Measurements from ENCODE around the gene IL18RAP.

Gene IL18RAP

GRCh38 chr2:102422910-102423309, at the start of gene IL18RAP:
TSS of gene IL18RAP (plus strand) at chr2:102423160. CDS start at chr2:102423278, 118 bp downstream.
- DNase-seq, result no peak

- no peak for DNase-seq
Measured at GRCh38 chr2:102376052-102376591, 46.8 kb upstream of the IL18RAP start.

GRCh38 chr2:102383722-102384121, 39.2 kb upstream of the IL18RAP start:
- no peak for DNase-seq

- no peak for DNase-seq
Measured at GRCh38 chr2:102385522-102385921, 37.4 kb upstream of the IL18RAP start.

- DNase-seq, result no peak
Measured at GRCh38 chr2:102386004-102386403, 37.0 kb upstream of the IL18RAP start.

DNA sequence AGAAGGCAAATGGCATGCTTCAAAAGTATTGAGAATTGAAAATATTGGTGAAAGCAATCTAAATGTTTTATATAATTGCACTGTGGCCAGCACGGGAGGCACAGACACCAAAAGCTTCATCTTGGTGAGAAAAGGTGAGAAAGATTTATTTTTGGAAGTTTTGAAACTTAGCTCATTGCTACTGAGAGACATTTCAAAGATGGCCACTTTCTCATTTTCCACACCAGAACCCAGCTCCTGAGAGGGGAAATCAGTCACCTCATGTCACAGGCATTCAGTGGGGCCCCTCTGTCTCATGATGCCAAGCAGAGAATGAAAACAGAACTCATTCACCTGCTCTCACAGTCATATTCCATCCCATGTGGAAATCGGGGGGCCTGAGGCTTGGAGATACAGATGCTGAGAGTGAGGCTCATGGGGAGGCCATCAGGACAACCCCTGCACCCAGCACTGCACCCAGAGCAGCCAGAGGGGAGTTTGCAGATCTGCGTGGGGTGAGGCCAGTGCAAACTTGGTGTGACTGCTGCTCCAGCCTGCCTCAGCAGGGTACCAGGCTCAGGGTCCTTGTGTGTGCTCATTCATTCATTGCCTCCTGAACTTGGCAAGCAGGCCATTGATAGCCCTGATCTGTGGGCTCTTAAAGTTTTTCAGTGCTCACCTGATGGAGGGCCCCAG, 36.0 kb upstream of the IL18RAP start:
- DNase-seq, result no peak

DNA sequence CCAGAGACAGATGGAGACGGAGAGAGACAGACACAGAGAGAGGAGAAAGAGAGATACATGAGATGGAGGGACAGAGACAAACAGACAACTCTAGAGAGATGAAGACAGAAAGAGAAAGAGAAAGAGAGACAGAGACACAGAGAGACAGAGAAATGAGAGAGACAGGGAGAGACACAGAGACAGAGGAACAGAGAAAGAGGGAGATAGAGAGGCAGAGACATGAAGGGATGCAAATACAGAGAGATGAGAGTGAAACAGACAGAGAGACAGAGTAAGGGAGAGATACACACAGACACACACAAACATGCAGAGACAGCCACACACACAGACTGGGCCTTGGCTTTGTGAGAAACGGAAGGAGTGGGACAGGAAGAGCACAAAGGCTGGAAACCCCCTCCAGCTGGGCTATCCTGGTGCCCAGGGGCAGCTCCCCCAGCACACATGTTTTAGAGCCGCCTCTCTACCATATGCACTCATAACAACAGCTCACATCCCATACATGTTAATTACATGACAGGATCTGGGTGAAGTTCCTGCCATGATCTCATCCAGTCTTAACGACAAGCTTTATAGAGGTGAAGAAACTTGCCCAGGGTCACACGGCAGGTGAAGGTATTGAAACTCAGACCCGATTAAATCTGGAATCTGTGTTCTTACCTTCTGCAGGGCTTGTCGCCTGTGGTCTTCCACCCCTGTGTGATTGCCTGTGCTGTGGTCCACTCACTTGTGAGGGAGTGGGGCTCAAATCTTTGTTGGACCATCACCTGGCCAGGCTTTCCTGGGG, 35.0 kb upstream of the IL18RAP start:
- no peak for DNase-seq

GRCh38 chr2:102391565-102391964, 31.4 kb upstream of the IL18RAP start:
- no peak for DNase-seq

GRCh38 chr2:102392096-102392495, 30.9 kb upstream of the IL18RAP start:
- DNase-seq, result no peak

GRCh38 chr2:102392942-102393341, 30.0 kb upstream of the IL18RAP start:
- no peak for DNase-seq

- no peak for DNase-seq
Measured at GRCh38 chr2:102396012-102396411, 26.9 kb upstream of the IL18RAP start.

GRCh38 chr2:102397209-102397608, 25.8 kb upstream of the IL18RAP start:
- DNase-seq, result no peak

GRCh38 chr2:102399499-102400141, 23.3 kb upstream of the IL18RAP start:
- DNase-seq, result no peak

- no peak for DNase-seq
Measured at GRCh38 chr2:102401456-102401855, 21.5 kb upstream of the IL18RAP start.

GRCh38 chr2:102401865-102402264, 21.1 kb upstream of the IL18RAP start:
- no peak for DNase-seq

DNA sequence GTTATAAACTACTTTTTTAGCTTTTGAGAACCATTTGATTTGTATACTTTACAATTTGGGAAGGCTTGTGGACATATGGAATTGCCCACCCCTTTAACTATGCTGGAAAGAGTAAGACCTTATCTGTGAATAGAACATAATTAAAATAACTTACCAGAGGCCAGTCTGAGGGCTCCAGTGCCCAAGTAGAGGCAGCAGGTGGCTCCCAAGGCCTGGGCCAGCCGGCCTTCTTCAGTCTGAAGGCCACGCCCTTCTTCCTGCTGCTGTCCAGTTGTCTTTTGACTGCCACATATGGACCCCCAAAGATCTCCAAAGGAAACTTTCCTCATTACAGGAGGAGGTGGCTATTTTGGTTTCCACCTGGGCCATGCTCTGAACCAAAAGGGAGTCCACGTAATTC, 12.0 kb upstream of the IL18RAP start:
- no peak for DNase-seq

DNA sequence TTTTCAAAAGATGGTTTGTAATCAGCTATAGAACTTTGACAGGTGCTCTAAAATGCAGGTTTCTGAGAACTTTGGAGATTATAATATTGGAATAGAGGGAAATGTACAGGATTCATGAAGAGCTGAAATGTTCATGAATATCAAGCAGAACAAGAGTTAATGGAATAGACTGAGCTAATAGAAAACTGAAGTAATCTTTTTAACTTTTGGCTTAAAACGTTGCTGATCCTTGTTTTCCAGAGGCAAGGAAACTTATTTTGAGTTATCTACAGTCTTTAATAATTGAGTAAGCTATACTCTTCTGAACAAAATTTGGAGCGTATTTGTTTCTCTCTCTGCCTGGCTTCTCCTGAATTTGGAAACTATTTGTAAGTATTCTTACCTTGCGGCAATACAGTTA, 10.8 kb upstream of the IL18RAP start:
- DNase-seq, result no peak

DNA sequence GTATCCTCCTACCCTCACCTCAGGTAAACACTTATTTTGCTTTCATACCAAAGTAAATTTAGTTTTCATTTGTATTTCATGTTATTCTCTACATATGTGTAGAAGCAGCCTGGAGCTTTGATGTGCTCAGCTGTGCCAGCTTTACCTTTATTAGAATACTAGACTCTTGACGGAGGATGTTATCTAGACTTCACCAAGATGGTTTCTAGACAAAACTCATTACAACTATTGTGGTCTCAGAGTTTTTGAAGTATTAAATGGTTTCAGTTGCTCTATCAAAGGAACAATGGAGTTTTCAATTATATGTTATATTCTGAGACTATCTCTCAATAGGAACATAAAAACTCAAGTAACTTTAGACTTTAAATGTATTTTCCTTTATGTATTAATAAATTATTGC, 5.0 kb upstream of the IL18RAP start:
- DNase-seq, result no peak

GRCh38 chr2:102418421-102418961, 4.5 kb upstream of the IL18RAP start:
- DNase-seq, result no peak

GRCh38 chr2:102420290-102420689, 2.7 kb upstream of the IL18RAP start:
- DNase-seq, result no peak

- DNase-seq, result no peak
Measured at GRCh38 chr2:102421890-102422759, 835 bp upstream of the IL18RAP start.
